Central memory CD8-positive, alpha-beta T cell (primary cell): ENCODE results near the gene BRINP2.

Experiments used
- ATAC-seq: fragments of 150-1000 bp; cut with Tn5 transposase; replicated peaks from 2 replicates; pipeline ENCODE4 v1.10.0; 2022; ENCODE audit warnings: mild to moderate bottlenecking, moderate FRiP score, moderate number of reproducible peaks; ENCODE audit not compliant: poor library complexity, severe bottlenecking; ENCODE audit errors: extremely low read depth
- DNase-seq, 2 donors: peaks; one replicate each; pipeline ENCODE4 v3.0.0; 2021; ENCODE audit warnings: low spot score in 2 of 2
- H3K27ac Mint-ChIP-seq: one replicate; pipeline ENCODE4 v1.8.0; 2022; ENCODE audit warnings: low read depth, mild to moderate bottlenecking, moderate library complexity, mixed read lengths
- H3K27me3 Mint-ChIP-seq: one replicate; pipeline ENCODE4 v1.8.0; 2022; ENCODE audit warnings: mixed read lengths
- H3K36me3 Mint-ChIP-seq: one replicate; pipeline ENCODE4 v1.8.0; 2022; ENCODE audit warnings: mild to moderate bottlenecking, moderate library complexity, mixed read lengths; ENCODE audit not compliant: insufficient read depth
- H3K4me1 Mint-ChIP-seq: one replicate; pipeline ENCODE4 v1.8.0; 2022; ENCODE audit warnings: mixed read lengths
- H3K4me3 Mint-ChIP-seq: one replicate; pipeline ENCODE4 v1.8.0; 2022; ENCODE audit warnings: mild to moderate bottlenecking, moderate library complexity, mixed read lengths
- H3K9me3 Mint-ChIP-seq: one replicate; pipeline ENCODE4 v1.8.0; 2022; ENCODE audit warnings: mixed read lengths

BRINP2 gene

GRCh38 chr1:177274687-177275211 lies 104.0 kb downstream of the BRINP2 start:
- Mint-ChIP-seq H3K27me3 (no peaks in the 10 kb centered on the region), H3K36me3 (no peaks in the 10 kb centered on the region), H3K9me3 (peaks cover 13% of the 10 kb centered on the region), H3K4me1 (no peaks in the 10 kb centered on the region), H3K27ac (no peak overlapping the region), H3K4me3 (no peak overlapping the region)
- no peak for DNase-seq
- ATAC-seq: no peak

- no peaks in the 10 kb centered on the region for H3K4me1 Mint-ChIP-seq
- ATAC-seq: no peak
- no peak for DNase-seq
- H3K36me3 Mint-ChIP-seq: no peaks in the 10 kb centered on the region
- H3K27ac Mint-ChIP-seq: no peak overlapping the region
- no peak overlapping the region for H3K4me3 Mint-ChIP-seq
- H3K27me3 Mint-ChIP-seq: no peaks in the 10 kb centered on the region
- peaks cover 13% of the 10 kb centered on the region for H3K9me3 Mint-ChIP-seq
Measured at GRCh38 chr1:177275736-177276135, 105.0 kb downstream of the BRINP2 start.

- H3K4me3 Mint-ChIP-seq: no peak overlapping the region
Measured at GRCh38 chr1:177278626-177279390, 108.0 kb downstream of the BRINP2 start.

GRCh38 chr1:177281901-177282300 lies 111.1 kb downstream of the BRINP2 start:
- Mint-ChIP-seq H3K9me3 (peaks cover 19% of the 10 kb centered on the region), H3K4me1 (no peaks in the 10 kb centered on the region), H3K27ac (no peak overlapping the region)

More at GRCh38 chr1:177278626-177279390, 108.0 kb downstream of the BRINP2 start:
- DNase-seq (no peak), ATAC-seq (no peak)
- Mint-ChIP-seq H3K27me3 (no peaks in the 10 kb centered on the region), H3K36me3 (no peaks in the 10 kb centered on the region), H3K4me1 (no peaks in the 10 kb centered on the region), H3K9me3 (peaks cover 17% of the 10 kb centered on the region), H3K27ac (no peak overlapping the region)

GRCh38 chr1:177282976-177283375 lies 112.2 kb downstream of the BRINP2 start:
- Mint-ChIP-seq H3K4me1 (no peaks in the 10 kb centered on the region), H3K4me3 (no peak overlapping the region), H3K36me3 (peaks cover 2% of the 10 kb centered on the region), H3K27me3 (no peaks in the 10 kb centered on the region), H3K27ac (no peak overlapping the region), H3K9me3 (peaks cover 20% of the 10 kb centered on the region)
- ATAC-seq: no peak
- DNase-seq: no peak

More at GRCh38 chr1:177281901-177282300, 111.1 kb downstream of the BRINP2 start:
- Mint-ChIP-seq H3K36me3 (peaks cover 2% of the 10 kb centered on the region), H3K27me3 (no peaks in the 10 kb centered on the region), H3K4me3 (no peak overlapping the region)
- DNase-seq: no peak
- ATAC-seq: no peak

GRCh38 chr1:177283380-177283779 lies 112.6 kb downstream of the BRINP2 start:
- Mint-ChIP-seq H3K27me3 (no peaks in the 10 kb centered on the region), H3K4me3 (no peak overlapping the region), H3K27ac (no peak overlapping the region), H3K9me3 (peaks cover 17% of the 10 kb centered on the region), H3K36me3 (peaks cover 2% of the 10 kb centered on the region), H3K4me1 (no peaks in the 10 kb centered on the region)
- no peak for DNase-seq
- ATAC-seq: no peak

GRCh38 chr1:177286396-177286795 lies 115.6 kb downstream of the BRINP2 start:
- no peak overlapping the region for H3K27ac Mint-ChIP-seq
- H3K4me3 Mint-ChIP-seq: no peak overlapping the region
- no peaks in the 10 kb centered on the region for H3K4me1 Mint-ChIP-seq
- DNase-seq (no peak), ATAC-seq (no peak)
- no peaks in the 10 kb centered on the region for H3K27me3 Mint-ChIP-seq
- peaks cover 17% of the 10 kb centered on the region for H3K9me3 Mint-ChIP-seq
- H3K36me3 Mint-ChIP-seq: peaks cover 2% of the 10 kb centered on the region

GRCh38 chr1:177287270-177287669 lies 116.5 kb downstream of the BRINP2 start:
- DNase-seq (no peak), ATAC-seq (no peak)
- no peaks in the 10 kb centered on the region for H3K27me3 Mint-ChIP-seq
- peaks cover 2% of the 10 kb centered on the region for H3K36me3 Mint-ChIP-seq
- peaks cover 21% of the 10 kb centered on the region for H3K9me3 Mint-ChIP-seq
- no peak overlapping the region for H3K4me3 Mint-ChIP-seq
- H3K4me1 Mint-ChIP-seq: no peaks in the 10 kb centered on the region
- no peak overlapping the region for H3K27ac Mint-ChIP-seq

- no peaks in the 10 kb centered on the region for H3K27me3 Mint-ChIP-seq
Measured at GRCh38 chr1:177287994-177288393, 117.2 kb downstream of the BRINP2 start.

GRCh38 chr1:177289532-177289931 lies 118.8 kb downstream of the BRINP2 start:
- H3K4me1 Mint-ChIP-seq: no peaks in the 10 kb centered on the region
- H3K9me3 Mint-ChIP-seq: peaks cover 16% of the 10 kb centered on the region
- H3K36me3 Mint-ChIP-seq: no peaks in the 10 kb centered on the region
- H3K27ac Mint-ChIP-seq: no peak overlapping the region
- DNase-seq: no peak
- no peaks in the 10 kb centered on the region for H3K27me3 Mint-ChIP-seq
- no peak overlapping the region for H3K4me3 Mint-ChIP-seq
- no peak for ATAC-seq

More at GRCh38 chr1:177287994-177288393, 117.2 kb downstream of the BRINP2 start:
- H3K27ac Mint-ChIP-seq: no peak overlapping the region
- peaks cover 2% of the 10 kb centered on the region for H3K36me3 Mint-ChIP-seq
- H3K4me3 Mint-ChIP-seq: no peak overlapping the region
- DNase-seq (no peak), ATAC-seq (no peak)
- peaks cover 17% of the 10 kb centered on the region for H3K9me3 Mint-ChIP-seq
- H3K4me1 Mint-ChIP-seq: no peaks in the 10 kb centered on the region

- Mint-ChIP-seq H3K4me3 (no peak overlapping the region), H3K27ac (no peak overlapping the region), H3K27me3 (no peaks in the 10 kb centered on the region), H3K4me1 (no peaks in the 10 kb centered on the region), H3K9me3 (peaks cover 17% of the 10 kb centered on the region), H3K36me3 (no peaks in the 10 kb centered on the region)
- ATAC-seq (no peak), DNase-seq (no peak)
Measured at GRCh38 chr1:177300431-177300830, 129.7 kb downstream of the BRINP2 start.

GRCh38 chr1:177301425-177302124 lies 130.8 kb downstream of the BRINP2 start:
- Mint-ChIP-seq H3K27me3 (no peaks in the 10 kb centered on the region), H3K4me1 (no peaks in the 10 kb centered on the region), H3K36me3 (no peaks in the 10 kb centered on the region), H3K9me3 (peaks cover 22% of the 10 kb centered on the region), H3K4me3 (no peak overlapping the region), H3K27ac (no peak overlapping the region)
- no peak for DNase-seq
- ATAC-seq: no peak
